ENCODE measurements around the gene CNRIP1.

DNA sequence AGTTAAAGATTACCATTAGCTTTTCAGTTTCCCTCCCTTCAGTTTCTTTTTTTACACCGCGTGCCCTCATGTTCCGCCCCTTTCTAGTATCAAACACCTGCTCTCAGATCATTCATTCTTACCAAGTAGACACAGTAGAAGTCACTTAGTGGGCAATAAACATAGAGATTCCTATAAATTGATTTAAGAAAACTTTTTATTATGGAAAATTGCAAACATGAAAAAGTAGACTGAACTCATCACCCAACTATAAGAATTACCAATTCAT, 21.2 kb upstream of the CNRIP1 start:
- TF ChIP-seq, protein P1, sequence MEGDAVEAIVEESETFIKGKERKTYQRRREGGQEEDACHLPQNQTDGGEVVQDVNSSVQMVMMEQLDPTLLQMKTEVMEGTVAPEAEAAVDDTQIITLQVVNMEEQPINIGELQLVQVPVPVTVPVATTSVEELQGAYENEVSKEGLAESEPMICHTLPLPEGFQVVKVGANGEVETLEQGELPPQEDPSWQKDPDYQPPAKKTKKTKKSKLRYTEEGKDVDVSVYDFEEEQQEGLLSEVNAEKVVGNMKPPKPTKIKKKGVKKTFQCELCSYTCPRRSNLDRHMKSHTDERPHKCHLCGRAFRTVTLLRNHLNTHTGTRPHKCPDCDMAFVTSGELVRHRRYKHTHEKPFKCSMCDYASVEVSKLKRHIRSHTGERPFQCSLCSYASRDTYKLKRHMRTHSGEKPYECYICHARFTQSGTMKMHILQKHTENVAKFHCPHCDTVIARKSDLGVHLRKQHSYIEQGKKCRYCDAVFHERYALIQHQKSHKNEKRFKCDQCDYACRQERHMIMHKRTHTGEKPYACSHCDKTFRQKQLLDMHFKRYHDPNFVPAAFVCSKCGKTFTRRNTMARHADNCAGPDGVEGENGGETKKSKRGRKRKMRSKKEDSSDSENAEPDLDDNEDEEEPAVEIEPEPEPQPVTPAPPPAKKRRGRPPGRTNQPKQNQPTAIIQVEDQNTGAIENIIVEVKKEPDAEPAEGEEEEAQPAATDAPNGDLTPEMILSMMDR (IDR thresholded peaks at IDR 0.05): no peak
- TF ChIP-seq POLR2A (IDR thresholded peaks at IDR 0.05): no peak
